Fibroblast of mammary gland (primary cell): ENCODE data around the gene CPM.
"Not testable (repeated sequence)": the region's sequence is repeated elsewhere in the genome, so short reads cannot be mapped to it uniquely, and the experiment has no call there.

Source experiments
- DNase-seq: peaks from one replicate; pipeline ENCODE4 v3.0.0-alpha.2; 2010; ENCODE audit warnings: low read depth
- H3K4me3 ChIP-seq: 2 replicates; pipeline ENCODE4 v1.5.1; 2011; ENCODE audit warnings: low read depth, mild to moderate bottlenecking, low read length, moderate library complexity; ENCODE audit not compliant: control insufficient read depth
- TF ChIP-seq, protein P1 (sequence below): conservative IDR thresholded peaks from 2 replicates; pipeline ENCODE4 v1.5.1; 2011; ENCODE audit warnings: low read depth, low read length, inconsistent platforms; ENCODE audit not compliant: control insufficient read depth, insufficient read depth

Gene CPM

GRCh38 chr12:68824131-68824530, 108.8 kb downstream of the CPM start:
- no peak overlapping the region for H3K4me3 ChIP-seq
- DNase-seq = no peak

GRCh38 chr12:68823696-68824095, 109.3 kb downstream of the CPM start:
- TF ChIP-seq, protein P1, sequence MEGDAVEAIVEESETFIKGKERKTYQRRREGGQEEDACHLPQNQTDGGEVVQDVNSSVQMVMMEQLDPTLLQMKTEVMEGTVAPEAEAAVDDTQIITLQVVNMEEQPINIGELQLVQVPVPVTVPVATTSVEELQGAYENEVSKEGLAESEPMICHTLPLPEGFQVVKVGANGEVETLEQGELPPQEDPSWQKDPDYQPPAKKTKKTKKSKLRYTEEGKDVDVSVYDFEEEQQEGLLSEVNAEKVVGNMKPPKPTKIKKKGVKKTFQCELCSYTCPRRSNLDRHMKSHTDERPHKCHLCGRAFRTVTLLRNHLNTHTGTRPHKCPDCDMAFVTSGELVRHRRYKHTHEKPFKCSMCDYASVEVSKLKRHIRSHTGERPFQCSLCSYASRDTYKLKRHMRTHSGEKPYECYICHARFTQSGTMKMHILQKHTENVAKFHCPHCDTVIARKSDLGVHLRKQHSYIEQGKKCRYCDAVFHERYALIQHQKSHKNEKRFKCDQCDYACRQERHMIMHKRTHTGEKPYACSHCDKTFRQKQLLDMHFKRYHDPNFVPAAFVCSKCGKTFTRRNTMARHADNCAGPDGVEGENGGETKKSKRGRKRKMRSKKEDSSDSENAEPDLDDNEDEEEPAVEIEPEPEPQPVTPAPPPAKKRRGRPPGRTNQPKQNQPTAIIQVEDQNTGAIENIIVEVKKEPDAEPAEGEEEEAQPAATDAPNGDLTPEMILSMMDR = no peak
- no peak overlapping the region for H3K4me3 ChIP-seq
- no peak for DNase-seq

More at GRCh38 chr12:68824131-68824530, 108.8 kb downstream of the CPM start:
- TF ChIP-seq, protein P1 = no peak

DNA sequence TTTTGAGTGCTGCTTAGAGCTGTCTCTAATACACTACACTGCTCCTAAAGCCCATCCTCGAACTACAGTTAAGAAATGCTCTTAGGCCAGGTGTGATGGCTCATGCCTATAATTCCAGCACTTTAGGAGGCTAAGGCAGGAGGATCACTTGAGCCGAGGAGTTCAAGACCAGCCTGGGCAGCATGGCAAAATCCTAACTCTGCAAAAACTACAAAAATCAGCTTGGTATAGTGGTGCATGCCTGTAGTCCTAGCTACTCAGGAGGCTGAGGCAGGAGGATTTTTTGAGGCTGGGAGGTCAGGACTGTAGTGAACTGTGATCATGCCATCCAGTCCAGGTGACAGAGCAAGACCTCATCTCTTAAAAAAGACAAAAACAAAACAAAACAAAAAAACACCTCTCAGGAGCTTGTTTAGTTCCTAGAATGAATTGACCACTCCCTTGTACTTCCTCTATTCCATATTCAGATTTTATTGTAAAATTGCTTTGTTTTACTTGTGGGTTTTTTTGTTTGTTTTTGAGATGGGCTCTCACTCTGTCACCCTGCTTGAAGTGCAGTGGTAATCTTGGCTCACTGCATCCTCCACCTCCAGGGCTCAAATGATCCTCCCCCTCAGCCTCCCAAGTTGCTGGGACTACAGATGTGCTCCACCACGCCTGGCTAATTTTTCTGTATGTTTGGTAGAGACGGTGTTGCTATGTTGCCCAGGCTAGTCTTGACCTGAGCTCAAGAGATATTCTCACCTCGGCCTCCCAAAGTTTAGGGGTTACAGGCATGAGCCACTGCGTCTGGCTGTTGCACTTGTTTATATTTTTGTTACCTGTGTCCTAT, 111.4 kb downstream of the CPM start:
- DNase-seq = no peak
- H3K4me3 ChIP-seq = no peak overlapping the region
- TF ChIP-seq, protein P1 = no peak

GRCh38 chr12:68819481-68819880, 113.5 kb downstream of the CPM start:
- not testable (repeated sequence) for DNase-seq, H3K4me3 ChIP-seq

- no peak overlapping the region for H3K4me3 ChIP-seq
- no peak for DNase-seq
- TF ChIP-seq, protein P1 = no peak
Measured at GRCh38 chr12:68815928-68816800, 116.8 kb downstream of the CPM start.

- no peak for DNase-seq
- no peak overlapping the region for H3K4me3 ChIP-seq
- TF ChIP-seq, protein P1 = no peak
Measured at GRCh38 chr12:68815232-68815927, 117.6 kb downstream of the CPM start.
